ENCODE measurements around the gene SMIM44. TPM values are rescaled to one million over a fixed set of nuclear protein-coding genes. Genes with fewer than 3 reads are reported as not detected.
A peak's percentile ranks its signal among the peaks of the same experiment; 100 is the strongest.

Gene SMIM44
- total and polyA plus RNA-seq, 9 of the 15 experiments (the other 6 are each of a cell fraction or from before 2014, with no cell fraction given): not detected

GRCh38 chr19:3520166-3521103 is 37.2 kb upstream of the SMIM44 start (continued):
- TF ChIP-seq USF2 (CRISPR knock-in tag; IDR thresholded peaks at IDR 0.05) (no peak), CSDE1 (IDR thresholded peaks at IDR 0.05) (no peak; a peak in 1 of 4 replicates), CBFA2T3 (IDR thresholded peaks at IDR 0.05) (peak; percentile 90), ARID1B (IDR thresholded peaks at IDR 0.05) (peak; percentile 80), GABPB2 (CRISPR knock-in tag; conservative IDR thresholded peaks at IDR 0.05) (no peak), CHD7 (IDR thresholded peaks at IDR 0.05; ENCODE audit: low read depth, low read length) (no peak), TRIM25 (IDR thresholded peaks at IDR 0.05; ENCODE audit: borderline replicate concordance) (no peak), PRDM10 (IDR thresholded peaks at IDR 0.05; ENCODE audit: partially characterized antibody) (peak; percentile 37)

All from K562 (cell line).